HepG2 (cell line): ENCODE data around the gene PPP1CC.

Experiments used
- CTCF ChIP-seq: sonication (generic); formaldehyde crosslinking; IDR thresholded peaks from 2 replicates; pipeline ENCODE4 v1.5.0; 2020; ENCODE audit warnings: mild to moderate bottlenecking, missing genetic modification reagents, moderate library complexity
- FOXK1 ChIP-seq: sonication (generic); formaldehyde crosslinking; IDR thresholded peaks from 2 replicates; pipeline ENCODE4 v1.4.0; 2020; ENCODE audit warnings: low read depth, missing genetic modification reagents, borderline replicate concordance
- TBL1XR1 ChIP-seq: fragments of 150-350 bp; IDR thresholded peaks from 2 replicates; pipeline ENCODE4 v1.6.1; 2014; ENCODE audit warnings: borderline replicate concordance, low read length; ENCODE audit not compliant: partially characterized antibody
- TBP ChIP-seq: sonication (generic); formaldehyde crosslinking; IDR thresholded peaks from 2 replicates; pipeline ENCODE4 v1.5.0; 2020; ENCODE audit warnings: missing genetic modification reagents
- ZNF558 ChIP-seq: sonication (generic); formaldehyde crosslinking; IDR thresholded peaks from 2 replicates; pipeline ENCODE4 v1.9.0; 2022; ENCODE audit warnings: mild to moderate bottlenecking, missing genetic modification reagents, borderline replicate concordance

- TF ChIP-seq TBL1XR1 = no peak
- TF ChIP-seq ZNF558 (CRISPR knock-in tag) = no peak
- no peak for TF ChIP-seq FOXK1 (CRISPR knock-in tag)
- no peak for TF ChIP-seq TBP
- no peak for TF ChIP-seq CTCF (CRISPR knock-in tag)
Observed at GRCh38 chr12:110744601-110745264, 2.0 kb upstream of the PPP1CC start.
